GM19351 (cell line): ENCODE data around the gene TLR5.

Experiments
- ATAC-seq: cut with Tn5 transposase; IDR thresholded peaks from one replicate; pipeline ENCODE4 v1.9.1; 2021; ENCODE audit warnings: mild to moderate bottlenecking, moderate library complexity; ENCODE audit not compliant: unreplicated experiment

Gene TLR5

DNA sequence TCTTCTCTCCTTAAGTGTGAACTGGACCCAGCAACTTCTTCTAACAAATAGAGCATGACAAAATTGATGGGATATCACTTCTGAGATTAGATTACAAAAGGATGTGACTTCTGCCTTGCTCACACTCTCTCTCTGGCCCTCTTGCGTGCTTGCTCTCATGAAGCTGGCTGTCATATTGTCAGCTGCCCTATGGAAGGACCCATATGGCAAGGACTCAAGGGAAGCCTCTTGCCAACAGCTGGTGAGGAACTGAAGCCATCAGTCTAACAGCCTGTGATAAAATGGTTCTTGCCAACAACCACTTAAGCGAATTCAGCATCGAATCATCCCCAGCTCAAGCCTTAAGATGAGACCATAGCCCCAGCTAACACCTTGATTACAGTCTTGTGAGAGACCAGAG, 4.8 kb upstream of the TLR5 start:
- ATAC-seq, result no peak

DNA sequence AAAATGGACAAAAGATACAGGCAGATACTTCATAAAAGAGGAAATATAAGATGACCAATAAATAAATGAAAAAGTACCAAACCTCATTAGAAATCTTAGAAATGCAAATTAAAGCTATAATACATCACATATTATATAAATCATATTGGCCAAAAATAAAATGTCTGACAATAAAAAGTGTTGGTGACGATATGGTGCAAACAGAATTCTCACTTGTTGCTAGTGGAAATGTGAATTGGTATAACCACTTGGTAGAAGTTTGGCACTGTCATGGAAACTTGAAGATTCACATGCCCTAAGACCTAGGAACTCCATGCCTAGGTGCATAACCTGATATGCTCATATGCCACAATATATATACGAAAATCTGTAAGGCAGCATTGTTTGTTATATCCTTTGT, 4.4 kb upstream of the TLR5 start:
- ATAC-seq, result no peak

DNA sequence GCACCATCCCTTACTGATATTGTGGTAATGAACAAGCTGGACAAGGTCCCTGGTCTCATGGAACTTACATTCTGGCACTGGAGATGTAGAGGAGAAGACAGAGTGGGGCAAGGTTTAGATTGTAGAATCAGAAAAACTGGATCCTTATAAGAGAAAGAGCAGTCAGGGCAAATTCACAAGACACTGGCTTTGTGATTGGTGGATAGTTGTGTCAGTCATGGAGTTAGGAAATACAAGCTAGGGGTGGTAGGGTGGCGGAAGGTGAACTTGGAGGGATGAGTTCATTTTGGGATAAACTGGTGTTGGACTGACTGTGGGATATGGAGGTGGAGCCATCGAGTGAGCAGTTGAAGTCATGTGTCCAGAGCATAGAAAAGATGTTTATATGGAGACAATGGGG, 3.7 kb upstream of the TLR5 start:
- ATAC-seq, result no peak

DNA sequence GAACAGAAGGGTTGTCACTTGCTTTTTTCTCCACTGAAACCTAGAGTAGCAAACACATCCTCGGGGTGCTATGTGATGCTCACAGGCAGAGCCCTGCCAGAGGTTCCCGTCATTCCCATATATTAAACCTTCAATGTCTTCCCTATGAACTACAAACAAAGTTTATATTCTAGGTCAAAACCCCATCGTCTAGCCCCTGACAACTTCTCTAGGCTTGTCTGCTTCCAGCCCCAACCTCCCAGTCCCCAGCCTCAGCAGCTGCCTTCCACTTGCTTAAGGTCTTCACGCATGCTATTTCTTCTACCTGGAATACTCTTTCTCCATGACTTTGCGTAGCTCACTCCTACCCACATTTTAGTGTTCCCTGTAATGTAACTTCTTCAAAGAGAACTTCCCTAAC, 1.9 kb upstream of the TLR5 start:
- ATAC-seq, result no peak

DNA sequence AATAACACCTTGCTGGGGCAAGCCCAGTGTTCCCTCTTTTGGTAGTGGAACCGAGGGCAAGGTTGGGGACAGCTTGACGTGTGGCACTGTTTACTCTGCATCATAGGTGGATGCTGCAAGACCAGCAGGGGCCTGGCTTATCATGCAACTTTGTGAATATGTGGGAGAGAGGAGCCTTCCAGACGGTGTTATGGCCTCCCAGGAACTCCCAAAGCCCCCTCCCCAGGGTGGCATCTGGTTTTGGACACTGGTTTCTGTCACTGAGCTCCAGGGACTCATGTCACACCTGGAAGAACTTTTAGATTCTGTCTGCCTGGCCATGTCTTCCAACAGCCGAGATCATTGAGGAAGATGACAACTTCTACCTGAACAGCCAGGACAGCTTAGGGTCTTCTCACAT, 1.4 kb upstream of the TLR5 start:
- ATAC-seq, result no peak

DNA sequence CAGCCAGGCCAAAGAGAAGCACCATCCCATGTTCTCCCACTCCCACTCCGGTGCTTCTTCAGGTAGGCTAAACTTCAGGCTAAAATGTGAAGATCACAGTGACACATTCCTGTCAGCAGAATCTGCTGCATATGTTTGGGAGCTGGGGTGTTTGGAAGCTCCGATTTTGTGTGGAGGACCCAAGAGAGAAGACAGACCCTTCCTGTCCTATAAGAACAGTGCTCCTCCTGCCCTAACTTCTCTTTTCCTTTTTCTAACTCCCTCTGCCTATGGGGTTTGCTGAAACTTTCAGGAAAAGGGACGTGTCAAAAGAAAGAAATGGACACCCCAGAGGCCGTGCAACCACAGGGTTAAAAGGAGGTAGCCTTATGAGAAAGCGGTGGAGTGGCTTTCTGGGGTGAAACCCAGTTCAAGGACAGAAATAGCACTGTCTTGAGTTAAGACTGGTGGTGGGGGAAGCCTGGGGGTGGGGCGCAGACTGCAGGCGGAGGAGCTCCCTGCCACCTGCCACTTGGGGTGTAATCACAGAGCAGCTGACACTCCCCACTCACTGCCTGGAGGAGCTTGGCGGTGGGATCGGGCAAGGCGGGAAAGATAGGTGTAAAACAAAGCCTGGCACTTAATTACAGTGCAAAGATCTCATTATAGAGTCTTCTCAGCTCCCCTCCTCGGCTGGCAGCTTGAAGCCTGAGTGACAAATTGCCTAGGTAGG, 645 bp upstream of the TLR5 start:
- peak; percentile 68 for ATAC-seq

DNA sequence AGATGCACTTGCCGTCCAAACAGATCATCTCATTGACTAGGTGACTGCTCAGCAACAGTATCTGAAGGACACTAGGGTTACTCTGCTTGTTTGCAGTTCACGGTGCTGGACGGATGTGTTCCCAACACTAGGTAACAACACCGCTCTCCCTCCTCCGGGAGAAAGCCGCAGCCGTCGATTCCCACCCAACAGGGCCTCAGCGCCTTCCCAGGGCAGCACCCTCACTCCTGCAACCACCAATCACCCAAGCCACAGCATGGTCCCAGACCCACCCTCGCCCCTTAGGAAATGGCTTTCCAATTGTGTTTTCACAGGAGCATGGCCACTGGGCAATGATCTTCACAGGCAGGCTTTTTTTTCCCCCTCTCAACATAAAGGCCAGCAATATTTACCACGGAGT, 779 bp downstream of the TLR5 start:
- ATAC-seq, result no peak

DNA sequence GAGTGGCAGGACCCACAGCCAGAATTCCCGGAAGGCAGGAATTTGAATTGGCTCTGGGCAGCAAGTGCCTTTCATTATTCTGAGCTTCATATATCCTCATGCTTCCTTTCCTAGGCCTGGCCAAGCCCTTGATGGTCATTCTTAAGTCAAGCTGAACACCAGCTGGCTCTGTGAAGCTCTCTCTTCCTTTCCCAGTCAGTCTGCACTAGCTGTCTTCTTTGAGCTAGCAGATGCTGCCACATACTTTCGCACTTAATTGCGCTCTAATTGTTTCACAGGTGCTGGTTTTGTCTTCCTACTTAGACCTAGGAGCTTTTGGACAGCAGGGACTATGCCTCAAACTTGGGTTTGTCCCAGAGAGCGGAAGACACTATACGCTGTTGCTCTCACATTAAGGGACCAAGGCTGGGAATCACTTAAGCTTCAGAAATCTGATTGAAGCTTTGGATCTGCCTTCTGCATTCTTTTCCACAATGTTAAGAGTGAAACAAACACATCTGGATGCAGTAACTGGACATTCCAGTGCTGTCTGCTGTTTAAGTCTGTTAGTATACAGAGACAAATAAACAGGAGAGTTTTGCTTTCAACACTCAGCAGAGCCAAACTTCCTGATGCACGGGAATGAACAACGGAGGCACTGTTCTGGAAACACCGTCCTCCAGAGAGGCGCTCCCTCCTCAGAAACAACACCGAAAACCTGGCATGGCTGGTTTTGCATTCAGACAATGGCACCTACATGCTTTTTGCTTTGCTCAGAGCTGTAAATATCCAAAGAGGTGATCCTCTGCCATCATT, 2.2 kb downstream of the TLR5 start:
- no peak for ATAC-seq

DNA sequence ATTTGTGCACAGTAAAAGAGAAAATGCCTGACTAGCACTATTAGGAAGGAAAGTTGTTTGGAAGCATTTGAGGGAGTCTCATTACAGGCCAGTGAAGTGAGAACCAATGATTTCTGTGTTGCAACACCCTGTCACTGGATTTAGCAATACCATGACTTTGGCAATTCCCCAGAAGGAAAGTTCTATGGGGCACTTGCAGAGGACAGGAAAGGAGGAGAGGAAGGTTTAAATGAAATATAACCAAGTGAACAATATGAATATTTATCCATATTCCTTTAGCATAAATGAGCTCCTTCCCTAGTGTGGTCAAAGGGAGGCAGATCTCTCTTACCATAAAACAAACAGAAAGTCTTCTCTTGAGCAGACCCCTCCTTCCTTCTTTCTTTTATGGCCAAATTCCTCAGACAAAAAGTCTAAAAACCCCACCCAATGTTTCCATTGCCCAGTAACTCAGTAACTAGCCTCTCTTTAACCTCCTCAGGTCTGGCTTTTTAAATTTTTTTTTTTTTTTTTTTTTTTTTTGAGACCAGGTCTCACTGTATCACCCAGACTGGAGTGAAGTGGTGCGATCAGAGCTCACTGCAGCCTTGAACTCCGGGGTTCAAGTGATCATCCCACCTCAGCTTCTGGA, 5.5 kb downstream of the TLR5 start:
- no peak for ATAC-seq

DNA sequence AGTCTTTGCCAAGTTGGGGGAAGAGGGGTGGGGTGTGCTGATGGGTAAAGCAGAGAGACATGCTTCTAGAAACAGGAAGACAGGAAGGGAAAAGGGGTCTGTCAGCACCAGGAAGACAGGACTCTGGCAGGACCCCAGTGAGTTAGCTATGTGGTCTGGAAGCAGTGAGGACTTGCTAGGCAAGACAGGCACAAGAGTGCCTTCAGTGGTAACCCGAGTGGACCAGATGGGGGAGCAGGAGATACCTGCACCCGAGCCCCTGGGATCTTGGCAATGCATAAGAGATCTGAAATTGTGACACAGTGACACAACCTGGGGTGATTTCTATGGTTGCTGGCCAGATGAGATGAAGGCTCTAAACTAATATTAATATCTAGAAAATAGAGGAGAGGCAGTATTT, 7.0 kb downstream of the TLR5 start:
- ATAC-seq, result no peak

DNA sequence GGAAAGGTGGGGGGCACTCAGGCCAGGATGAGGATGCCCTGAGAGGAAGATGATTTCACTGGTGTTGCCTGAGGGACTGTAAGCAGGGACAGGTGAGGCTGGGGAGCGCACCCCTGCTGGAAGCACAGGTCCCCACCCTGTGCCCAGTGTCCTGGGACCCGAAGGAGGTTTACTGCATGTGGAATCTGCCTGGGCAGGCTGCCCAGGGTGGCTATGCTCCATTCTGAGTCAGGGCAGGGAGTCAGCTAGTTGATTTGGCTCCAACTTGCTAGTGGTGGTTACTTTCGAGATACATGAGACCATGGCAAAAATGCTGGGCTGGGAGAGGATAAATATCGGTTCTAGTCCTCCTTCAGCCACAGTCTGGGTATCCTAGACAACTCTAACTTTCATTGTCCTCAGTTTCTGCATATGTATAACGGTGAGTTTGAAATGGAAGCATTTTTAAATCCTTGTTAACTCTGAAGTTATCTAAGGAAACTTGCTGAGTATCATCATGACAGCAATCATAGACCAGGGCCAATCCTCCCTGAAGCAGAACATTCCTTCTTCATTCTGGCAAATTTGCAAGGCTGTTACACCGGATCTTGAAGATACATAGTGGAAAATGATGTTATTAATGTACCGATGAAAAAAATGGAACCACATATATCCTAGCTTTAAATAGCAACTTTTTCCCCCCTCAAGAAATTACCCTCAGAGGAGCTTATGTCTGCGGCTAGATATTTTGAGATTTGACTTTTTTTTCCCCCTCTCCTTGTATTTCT, 7.7 kb downstream of the TLR5 start:
- ATAC-seq, result no peak

DNA sequence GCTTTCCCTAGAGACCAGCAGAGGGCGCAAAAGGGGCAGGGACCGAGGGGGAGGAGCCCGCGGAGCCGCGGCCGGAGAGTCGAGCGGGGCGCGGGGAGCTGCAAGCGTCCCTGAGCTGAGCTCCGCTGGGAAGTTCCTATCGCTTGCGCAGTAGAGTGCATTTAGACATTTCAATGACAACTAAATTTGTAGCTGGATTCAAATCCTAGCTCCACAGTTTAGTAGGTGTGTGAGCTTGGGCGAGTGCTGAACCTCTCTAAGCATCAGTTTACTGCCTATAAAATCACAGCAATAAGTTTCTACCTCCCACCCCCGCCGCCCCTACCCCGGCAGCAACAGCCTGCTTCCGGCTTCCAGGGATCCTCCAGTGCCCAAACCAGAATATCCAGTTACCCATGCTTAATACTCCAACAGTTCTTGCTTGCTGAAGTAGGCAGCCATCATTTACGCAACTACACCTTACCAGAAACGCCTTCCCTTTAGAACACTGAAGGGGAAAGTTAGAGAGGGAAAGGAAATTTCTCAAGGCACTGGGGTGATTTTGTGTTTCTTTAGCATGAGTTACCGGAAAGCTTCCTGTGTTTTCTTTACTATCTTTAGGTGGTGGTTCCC, 9.1 kb downstream of the TLR5 start:
- ATAC-seq, result peak; percentile 84

DNA sequence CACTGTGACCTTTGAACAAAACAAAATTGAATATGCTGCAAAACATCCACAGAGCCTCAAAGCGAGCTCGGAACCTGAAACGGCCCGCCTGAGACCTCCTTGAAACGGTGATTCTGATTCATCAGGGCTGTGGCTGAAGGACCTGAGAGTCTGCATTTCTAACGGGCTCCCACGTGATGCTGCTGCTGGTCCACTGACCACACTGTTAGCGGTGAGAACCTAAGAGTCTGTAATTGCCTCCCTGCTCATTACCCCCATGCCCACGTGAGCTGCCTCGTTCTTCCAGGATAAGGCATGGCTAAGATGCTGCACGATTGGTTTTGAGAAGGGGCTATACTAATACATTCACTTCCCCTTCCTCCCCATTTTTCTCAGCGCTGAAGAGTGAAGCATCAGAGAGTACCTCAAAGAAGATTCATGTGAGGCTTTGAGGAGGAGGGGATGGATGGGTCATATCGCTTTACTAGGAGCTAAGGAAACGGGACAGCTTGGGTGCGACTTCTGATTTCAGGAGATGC, 9.7 kb downstream of the TLR5 start:
- peak; percentile 19 for ATAC-seq

DNA sequence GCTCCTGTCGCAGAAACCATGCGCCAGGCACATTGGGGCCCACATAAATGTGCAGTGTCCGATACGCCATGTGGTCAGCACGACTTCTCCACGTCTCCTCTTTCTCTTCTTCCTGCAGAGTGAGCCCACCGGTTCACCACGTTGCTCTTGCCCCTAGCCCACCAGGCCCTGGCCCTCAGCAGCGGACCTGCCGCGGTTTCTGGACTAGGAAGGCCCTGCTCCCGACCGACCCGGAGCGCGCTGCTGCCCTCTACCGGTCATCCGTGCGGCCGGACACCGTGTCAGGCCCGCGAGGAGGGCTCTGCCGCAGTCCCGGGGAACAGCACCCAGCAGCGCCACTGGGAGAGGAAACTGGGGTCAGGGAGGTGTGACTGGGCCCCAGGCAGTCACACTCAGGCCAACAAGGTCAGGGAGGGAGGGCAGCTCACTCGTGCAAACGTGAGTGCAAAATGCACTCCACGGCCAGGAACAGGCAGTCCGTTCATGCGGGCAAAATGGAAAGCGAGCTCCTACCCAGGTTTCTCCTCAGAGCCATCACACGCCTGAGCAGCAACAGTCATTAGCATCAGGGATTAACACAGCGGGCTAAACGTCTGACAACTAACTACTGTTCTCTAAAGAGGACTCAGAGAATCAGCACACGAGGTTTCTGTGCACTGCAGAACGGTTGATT, 13.7 kb downstream of the TLR5 start:
- ATAC-seq, result no peak

DNA sequence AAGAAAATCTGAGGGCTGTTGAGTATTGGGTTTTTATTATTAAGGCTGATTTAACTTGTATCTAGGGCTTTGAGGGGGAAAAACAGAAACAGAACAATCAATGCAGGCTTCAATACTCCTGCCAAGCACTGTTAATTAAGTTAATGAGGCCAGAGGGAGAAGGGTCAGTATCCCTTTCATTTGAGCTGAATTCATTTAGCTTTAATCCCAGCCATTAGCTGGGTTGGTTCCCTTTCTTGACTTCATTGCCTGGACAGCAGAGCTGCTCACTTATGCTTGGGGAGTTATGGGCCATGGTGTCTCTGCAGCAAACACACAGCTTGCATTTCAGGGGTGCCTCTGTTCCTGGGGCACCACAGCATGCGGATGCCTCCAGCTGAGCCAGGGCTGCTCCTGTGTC, 16.3 kb downstream of the TLR5 start:
- no peak for ATAC-seq

DNA sequence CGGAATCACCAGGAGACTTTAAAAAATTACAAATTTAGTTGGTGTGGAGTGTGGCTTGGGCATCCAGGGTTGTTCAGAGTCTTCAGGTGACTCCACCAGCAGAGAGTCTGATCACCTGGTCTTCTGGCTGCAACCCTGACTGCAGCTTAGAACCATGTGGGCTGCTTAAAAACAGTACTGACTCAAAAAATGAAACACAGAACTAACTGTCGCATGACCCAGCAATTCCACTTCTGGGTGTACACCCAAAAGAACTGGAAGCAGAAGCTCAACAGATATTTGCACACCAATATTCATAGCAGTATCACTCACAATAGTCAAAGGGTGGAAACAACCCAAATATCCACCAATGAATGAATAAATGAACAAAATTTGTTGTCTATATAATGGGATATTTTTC, 17.3 kb downstream of the TLR5 start:
- ATAC-seq, result no peak

DNA sequence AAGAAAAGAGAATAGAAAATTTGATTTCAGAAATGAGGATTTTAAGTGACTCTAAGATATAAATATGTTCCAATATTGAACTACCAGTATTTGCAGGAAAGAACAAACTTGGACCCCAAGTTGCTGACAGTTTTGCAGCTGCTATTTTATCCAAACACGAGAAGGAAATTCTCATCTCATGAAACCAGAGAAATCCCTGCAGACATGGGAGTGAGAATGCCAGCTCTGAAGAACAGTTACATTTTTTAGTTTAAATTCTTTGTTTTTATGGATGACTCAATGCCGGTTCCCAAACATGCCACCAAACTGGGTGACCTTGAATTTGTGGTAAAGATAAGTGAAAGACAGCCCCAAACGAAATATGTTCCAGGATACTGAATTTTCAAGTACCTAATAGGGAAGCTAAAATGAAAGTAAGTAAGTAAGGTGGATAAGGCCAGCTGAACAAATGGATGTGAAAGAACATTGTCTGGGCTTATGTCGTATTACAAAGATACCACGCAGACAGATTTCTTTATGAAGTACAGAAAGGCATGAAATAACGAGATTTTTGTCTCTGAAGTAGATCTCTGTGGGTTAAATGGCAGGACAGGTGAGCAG, 19.9 kb downstream of the TLR5 start:
- no peak for ATAC-seq

DNA sequence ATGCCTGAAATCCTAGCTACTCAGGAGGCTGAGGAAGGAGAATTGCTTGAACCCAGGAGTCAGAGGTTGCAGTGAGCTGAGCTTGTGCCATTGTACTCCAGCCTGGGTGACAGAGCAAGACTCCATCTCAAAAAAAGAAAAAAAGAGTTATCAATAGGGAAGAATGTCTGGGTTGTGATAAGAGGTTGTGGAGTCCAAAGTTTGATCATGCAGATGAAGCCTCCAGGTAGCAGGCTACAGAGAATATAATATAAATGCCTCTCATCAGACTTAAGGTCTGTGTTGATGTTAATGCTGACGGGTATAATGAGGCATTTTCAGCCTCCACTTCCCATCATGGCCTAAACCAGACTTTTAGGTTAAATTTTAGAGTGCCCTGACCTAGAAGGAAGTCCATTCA, 24.6 kb downstream of the TLR5 start:
- no peak for ATAC-seq

DNA sequence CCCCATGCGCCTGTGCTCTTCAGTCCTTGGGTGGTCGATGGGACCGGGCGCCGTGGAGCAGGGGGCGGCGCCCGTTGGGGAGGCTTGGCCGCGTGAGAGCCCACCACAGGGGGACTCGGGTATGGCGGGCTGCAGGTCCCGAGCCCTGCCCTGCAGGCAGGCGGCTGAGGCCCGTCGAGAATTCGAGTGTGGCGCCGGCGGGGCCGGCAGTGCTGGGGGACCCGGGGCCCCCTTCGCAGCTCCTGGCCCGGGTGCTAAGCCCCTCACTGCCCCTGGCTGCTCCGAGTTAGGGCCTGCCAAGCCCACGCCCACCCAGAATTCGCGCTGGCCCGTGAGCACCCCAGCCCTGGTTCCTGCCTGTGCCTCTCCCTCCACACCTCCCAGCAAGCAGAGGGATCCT, 26.1 kb downstream of the TLR5 start:
- ATAC-seq, result no peak

DNA sequence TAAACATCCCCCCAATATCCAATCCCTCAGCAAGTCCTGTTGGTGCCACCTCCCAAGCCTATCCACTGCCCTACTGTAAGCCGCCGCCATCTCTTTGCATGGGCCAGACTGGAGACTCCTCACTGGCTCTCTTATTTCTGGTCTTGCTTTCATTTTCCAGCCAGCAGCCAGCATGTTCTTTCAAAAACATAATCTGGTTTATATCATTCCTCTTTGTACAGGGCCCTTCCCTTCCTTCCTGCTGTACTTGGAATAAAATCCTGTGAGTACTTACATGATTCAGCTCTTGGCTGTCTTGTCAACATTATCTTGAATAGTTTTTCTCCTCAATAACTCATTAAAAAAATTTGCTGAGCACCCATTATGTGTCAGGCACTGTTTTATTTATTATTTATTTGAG, 28.2 kb downstream of the TLR5 start:
- ATAC-seq, result no peak
